Suprapubic skin (tissue), 4 donors: ENCODE data around the gene METTL21C. TPM values are rescaled to one million over a fixed set of nuclear protein-coding genes. Genes with fewer than 3 reads are reported as not detected.

Source experiments
- DNase-seq, 2 donors: peaks; one replicate each; pipeline ENCODE4 v3.0.0-alpha.2; 2019; ENCODE audit warnings: low spot score in 2 of 2
- H3K27ac ChIP-seq: fragments of 200-600 bp; sonication (generic); one replicate; pipeline ENCODE4 v1.5.1; 2019
- H3K27me3 ChIP-seq: fragments of 200-600 bp; sonication (generic); one replicate; pipeline ENCODE4 v1.5.1; 2019
- H3K36me3 ChIP-seq: fragments of 200-600 bp; sonication (generic); one replicate; pipeline ENCODE4 v1.5.1; 2019
- H3K4me1 ChIP-seq: fragments of 200-600 bp; sonication (generic); one replicate; pipeline ENCODE4 v1.5.1; 2019
- H3K4me3 ChIP-seq: fragments of 200-600 bp; sonication (generic); one replicate; pipeline ENCODE4 v1.5.1; 2019; ENCODE audit warnings: mild to moderate bottlenecking
- H3K9me3 ChIP-seq: fragments of 200-600 bp; sonication (generic); one replicate; pipeline ENCODE4 v1.5.1; 2019
- EP300 ChIP-seq: sonication (generic); formaldehyde crosslinking; IDR thresholded peaks from one replicate; pipeline ENCODE4 v1.6.1; 2017; ENCODE audit warnings: antibody characterized with exemption
- POLR2A ChIP-seq, 2 donors: fragments of 450-650 bp; IDR thresholded peaks; one replicate each; pipeline ENCODE4 v1.6.1; 2017; ENCODE audit warnings: antibody characterized with exemption in 2 of 2, mild to moderate bottlenecking in 2 of 2, moderate library complexity in 2 of 2
- POLR2AphosphoS5 ChIP-seq, 3 donors: sonication (generic); formaldehyde crosslinking; IDR thresholded peaks; one replicate each; pipeline ENCODE4 v1.6.1; 2017; ENCODE audit warnings: antibody characterized with exemption in 3 of 3
- WGBS: methylation state at CpG from one replicate; pipeline ENCODE4 v1.1.5; 2018; 5-methylcytosine and 5-hydroxymethylcytosine counted together
- total RNA-seq, 4 donors: library from RNA; depleted of rRNA; stranded (reverse); fragments of >200 nt; gene quantifications; one replicate each; pipeline ENCODE4 v1.1.0, GENCODE V29; 2016
- TF ChIP-seq, protein P1 (sequence below), 2 donors: fragments of 200-600 bp in 1 of 2; fragments of 450-650 bp in 1 of 2; sonication (generic) in 1 of 2; IDR thresholded peaks; one replicate each; pipeline ENCODE4 v1.5.1; 2016 to 2019; ENCODE audit warnings: antibody characterized with exemption in 2 of 2, mild to moderate bottlenecking in 1 of 2, moderate library complexity in 1 of 2

The METTL21C gene
- total RNA-seq, 4 donors from 2014 or later = not detected

DNA sequence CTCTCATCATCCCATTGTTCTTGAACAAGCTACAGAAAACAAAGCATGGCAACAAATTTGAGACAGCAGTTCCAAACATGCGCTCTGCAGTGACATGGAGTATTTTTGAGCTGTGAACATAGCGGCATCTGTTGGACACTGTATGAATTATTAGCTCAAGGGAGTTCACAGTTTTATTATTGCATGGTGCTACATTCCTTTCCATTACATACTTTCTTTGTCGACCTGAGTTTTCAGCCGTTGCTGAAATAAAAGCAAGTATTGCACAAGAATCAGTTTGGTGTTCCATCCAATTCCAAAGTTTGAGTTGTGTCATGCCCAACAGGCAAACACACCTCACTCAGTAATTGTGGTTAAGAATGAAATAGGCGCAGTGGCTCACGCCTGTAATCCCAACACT is 30.1 kb upstream of the METTL21C start:
- Histone ChIP-seq H3K4me3 (no peak overlapping the region), H3K27me3 (no peaks in the 10 kb centered on the region), H3K9me3 (no peaks in the 10 kb centered on the region), H3K4me1 (no peaks in the 10 kb centered on the region), H3K36me3 (no peaks in the 10 kb centered on the region), H3K27ac (no peak overlapping the region)
- no peak for DNase-seq
- TF ChIP-seq, protein P1, sequence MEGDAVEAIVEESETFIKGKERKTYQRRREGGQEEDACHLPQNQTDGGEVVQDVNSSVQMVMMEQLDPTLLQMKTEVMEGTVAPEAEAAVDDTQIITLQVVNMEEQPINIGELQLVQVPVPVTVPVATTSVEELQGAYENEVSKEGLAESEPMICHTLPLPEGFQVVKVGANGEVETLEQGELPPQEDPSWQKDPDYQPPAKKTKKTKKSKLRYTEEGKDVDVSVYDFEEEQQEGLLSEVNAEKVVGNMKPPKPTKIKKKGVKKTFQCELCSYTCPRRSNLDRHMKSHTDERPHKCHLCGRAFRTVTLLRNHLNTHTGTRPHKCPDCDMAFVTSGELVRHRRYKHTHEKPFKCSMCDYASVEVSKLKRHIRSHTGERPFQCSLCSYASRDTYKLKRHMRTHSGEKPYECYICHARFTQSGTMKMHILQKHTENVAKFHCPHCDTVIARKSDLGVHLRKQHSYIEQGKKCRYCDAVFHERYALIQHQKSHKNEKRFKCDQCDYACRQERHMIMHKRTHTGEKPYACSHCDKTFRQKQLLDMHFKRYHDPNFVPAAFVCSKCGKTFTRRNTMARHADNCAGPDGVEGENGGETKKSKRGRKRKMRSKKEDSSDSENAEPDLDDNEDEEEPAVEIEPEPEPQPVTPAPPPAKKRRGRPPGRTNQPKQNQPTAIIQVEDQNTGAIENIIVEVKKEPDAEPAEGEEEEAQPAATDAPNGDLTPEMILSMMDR (IDR thresholded peaks at IDR 0.05) = peak; percentile 32 to 33
- TF ChIP-seq POLR2A (IDR thresholded peaks at IDR 0.05) = no peak
- WGBS = 31% methylated on average over 6 of the region's 6 CpGs

DNA sequence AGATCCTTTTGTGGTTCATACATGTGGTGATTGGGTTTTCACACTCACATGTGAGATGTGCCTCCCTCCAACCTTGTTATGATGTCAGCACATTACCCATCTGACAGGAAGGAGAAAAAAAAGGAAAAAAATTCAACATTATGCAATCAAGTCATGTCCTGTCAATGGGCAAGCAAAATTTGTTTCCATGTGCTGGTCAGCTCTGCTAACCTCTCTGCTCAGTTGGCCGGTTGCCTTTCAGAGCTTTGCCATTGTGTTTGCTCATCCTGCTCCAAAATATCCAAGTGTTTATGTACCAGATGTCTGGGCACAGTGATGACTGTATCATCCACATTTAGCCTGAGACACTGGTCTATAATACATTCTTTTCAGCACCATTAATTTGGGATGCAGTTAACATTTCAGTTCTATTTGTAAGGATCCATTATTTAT is 27.0 kb upstream of the METTL21C start:
- Histone ChIP-seq H3K27ac (no peak overlapping the region), H3K27me3 (no peaks in the 10 kb centered on the region), H3K9me3 (no peaks in the 10 kb centered on the region), H3K4me3 (no peak overlapping the region), H3K36me3 (no peaks in the 10 kb centered on the region), H3K4me1 (no peaks in the 10 kb centered on the region)
- TF ChIP-seq POLR2A (IDR thresholded peaks at IDR 0.05) = no peak
- TF ChIP-seq POLR2AphosphoS5 (IDR thresholded peaks at IDR 0.05) = no peak
- TF ChIP-seq, protein P1 (IDR thresholded peaks at IDR 0.05) = no peak
- no peak for TF ChIP-seq EP300
- no peak for DNase-seq
- 45% methylated on average over 1 of the region's 1 CpG for WGBS

DNA sequence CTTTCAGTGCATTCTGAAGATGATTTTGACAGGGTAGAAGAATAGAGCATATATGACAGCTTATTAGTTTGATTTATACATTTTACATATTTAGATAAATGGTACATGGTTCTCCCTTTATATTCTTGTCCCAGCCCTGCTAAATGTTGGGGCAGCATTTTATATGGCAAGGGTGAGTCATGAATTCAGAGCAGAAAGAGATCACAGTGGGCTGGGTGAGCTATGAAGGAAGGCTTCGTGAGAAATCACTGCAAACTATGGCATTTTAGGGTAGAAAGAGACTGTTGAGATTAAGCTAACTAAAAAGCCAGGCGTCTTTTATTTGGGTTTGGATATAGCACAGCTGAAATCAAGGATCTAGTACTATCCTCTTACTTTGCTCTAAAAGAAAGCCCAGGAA is 23.9 kb upstream of the METTL21C start:
- Histone ChIP-seq H3K27me3 (no peaks in the 10 kb centered on the region), H3K9me3 (no peaks in the 10 kb centered on the region), H3K27ac (no peak overlapping the region), H3K36me3 (no peaks in the 10 kb centered on the region), H3K4me1 (no peaks in the 10 kb centered on the region), H3K4me3 (no peak overlapping the region)
- no peak for DNase-seq
- TF ChIP-seq, protein P1 (IDR thresholded peaks at IDR 0.05) = no peak
- no peak for TF ChIP-seq POLR2A (IDR thresholded peaks at IDR 0.05)
- TF ChIP-seq EP300 = no peak
- no peak for TF ChIP-seq POLR2AphosphoS5 (IDR thresholded peaks at IDR 0.05)
- 69% methylated on average over 2 of the region's 2 CpGs for WGBS

DNA sequence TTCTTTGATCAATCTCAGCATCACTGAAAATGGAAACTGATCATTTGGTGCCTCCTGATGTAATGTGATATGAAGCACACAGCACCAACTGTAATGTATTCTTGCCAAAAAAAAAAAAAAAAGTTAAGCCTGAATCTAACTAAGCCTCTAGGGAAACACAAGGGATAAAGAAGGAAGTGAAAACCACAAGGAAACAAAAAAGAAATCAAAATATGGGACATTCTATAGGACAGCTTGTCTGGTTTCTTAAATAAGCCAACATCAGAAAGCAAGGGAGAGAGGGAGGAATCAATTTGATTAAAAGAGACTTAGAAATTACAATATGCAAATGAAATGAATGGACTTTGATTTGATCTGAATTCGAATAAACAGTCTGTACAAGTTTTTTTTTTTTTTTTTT is 20.6 kb upstream of the METTL21C start:
- no peaks in the 10 kb centered on the region for H3K4me1 ChIP-seq
- whole genome bisulfite sequencing = 55% methylated on average over 1 of the region's 1 CpG

DNA sequence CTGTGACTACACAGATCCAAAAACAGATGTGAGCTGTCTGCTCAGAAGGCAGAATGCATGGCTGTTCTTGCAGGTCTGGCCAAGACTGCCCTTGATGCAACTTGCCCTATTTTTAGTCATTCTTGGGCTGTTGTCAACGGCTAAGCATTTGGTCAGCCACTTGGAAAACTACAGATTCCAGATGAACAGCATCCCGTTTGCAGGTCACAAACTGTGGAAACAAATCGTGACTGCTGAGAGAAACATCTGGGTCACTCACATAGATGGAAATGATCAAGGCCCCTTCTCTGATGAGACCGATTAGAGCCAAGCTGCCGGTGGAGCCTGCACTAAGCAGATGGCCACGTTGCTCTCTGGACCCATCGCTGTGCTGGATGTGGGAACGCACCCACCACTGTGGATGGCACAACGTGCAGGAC is 15.4 kb upstream of the METTL21C start:
- WGBS = 65% methylated on average over 8 of the region's 9 CpGs
- TF ChIP-seq POLR2A (IDR thresholded peaks at IDR 0.05) (no peak), POLR2AphosphoS5 (IDR thresholded peaks at IDR 0.05) (no peak)
- TF ChIP-seq, protein P1 (IDR thresholded peaks at IDR 0.05) = no peak
- Histone ChIP-seq H3K9me3 (no peaks in the 10 kb centered on the region), H3K4me1 (peaks cover 16% of the 10 kb centered on the region), H3K4me3 (no peak overlapping the region), H3K27ac (no peak overlapping the region), H3K36me3 (no peaks in the 10 kb centered on the region), H3K27me3 (no peaks in the 10 kb centered on the region)
- DNase-seq = no peak

More for the DNA sequence above, 20.6 kb upstream of the METTL21C start:
- Histone ChIP-seq H3K9me3 (no peaks in the 10 kb centered on the region), H3K36me3 (no peaks in the 10 kb centered on the region), H3K27me3 (no peaks in the 10 kb centered on the region), H3K4me3 (no peak overlapping the region), H3K27ac (no peak overlapping the region)
- TF ChIP-seq EP300 (no peak), POLR2A (IDR thresholded peaks at IDR 0.05) (no peak), POLR2AphosphoS5 (IDR thresholded peaks at IDR 0.05) (no peak)
- TF ChIP-seq, protein P1 (IDR thresholded peaks at IDR 0.05) = no peak
- DNase-seq = no peak
